ENCODE measurements around the gene BNC2. TPM values are rescaled to one million over a fixed set of nuclear protein-coding genes. Genes with fewer than 3 reads are reported as not detected.

The BNC2 gene
- total RNA-seq, 2 donors from 2014 or later: 16.1 to 16.9 TPM

- no peak overlapping the region for H3K27ac ChIP-seq
- H3K36me3 ChIP-seq: no peaks in the 10 kb centered on the region
- no peaks in the 10 kb centered on the region for H3K9me3 ChIP-seq
- H3K4me3 ChIP-seq: no peak overlapping the region
- ATAC-seq (ENCODE audit: insufficient number of reproducible peaks, low FRiP score, low read depth) (no peak), DNase-seq (ENCODE audit: low spot score) (no peak)
- no peaks in the 10 kb centered on the region for H3K27me3 ChIP-seq (replicated peaks; ENCODE audit: insufficient read depth)
- H3K4me1 ChIP-seq (ENCODE audit: control insufficient read depth in 1 of 2, low read depth in 2 of 2): peaks cover 13 to 24% of the 10 kb centered on the region in 2 donors
- no peak for TF ChIP-seq CTCF (IDR thresholded peaks at IDR 0.05)
Measured at GRCh38 chr9:16615451-16615850, 255.0 kb downstream of the BNC2 start.

- H3K4me1 ChIP-seq (ENCODE audit: control insufficient read depth in 1 of 2, low read depth in 2 of 2): peaks cover 1 to 5% of the 10 kb centered on the region in 2 donors
- ATAC-seq (ENCODE audit: insufficient number of reproducible peaks, low FRiP score, low read depth) (no peak), DNase-seq (ENCODE audit: low spot score) (no peak)
- no peaks in the 10 kb centered on the region for H3K9me3 ChIP-seq
- TF ChIP-seq CTCF (IDR thresholded peaks at IDR 0.05): no peak
- H3K27ac ChIP-seq: no peak overlapping the region
- no peaks in the 10 kb centered on the region for H3K27me3 ChIP-seq (replicated peaks; ENCODE audit: insufficient read depth)
- H3K36me3 ChIP-seq: no peaks in the 10 kb centered on the region
- H3K4me3 ChIP-seq: no peak overlapping the region
Measured at GRCh38 chr9:16613605-16614004, 256.9 kb downstream of the BNC2 start.

- no peak overlapping the region for H3K4me3 ChIP-seq
- peaks cover 0 to 2% of the 10 kb centered on the region in 2 donors for H3K4me1 ChIP-seq (ENCODE audit: control insufficient read depth in 1 of 2, low read depth in 2 of 2)
Measured at GRCh38 chr9:16613051-16613450, 257.4 kb downstream of the BNC2 start.

GRCh38 chr9:16612627-16613026 lies 257.8 kb downstream of the BNC2 start:
- ATAC-seq (ENCODE audit: insufficient number of reproducible peaks, low FRiP score, low read depth) (no peak), DNase-seq (ENCODE audit: low spot score) (no peak)
- Histone ChIP-seq H3K9me3 (no peaks in the 10 kb centered on the region), H3K4me3 (no peak overlapping the region), H3K36me3 (no peaks in the 10 kb centered on the region), H3K27ac (no peak overlapping the region), H3K27me3 (replicated peaks; ENCODE audit: insufficient read depth) (no peaks in the 10 kb centered on the region), H3K4me1 (ENCODE audit: control insufficient read depth in 1 of 2, low read depth in 2 of 2) (no peaks in the 10 kb centered on the region)
- TF ChIP-seq CTCF (IDR thresholded peaks at IDR 0.05): no peak

More at GRCh38 chr9:16613051-16613450, 257.4 kb downstream of the BNC2 start:
- no peaks in the 10 kb centered on the region for H3K36me3 ChIP-seq
- no peak for TF ChIP-seq CTCF (IDR thresholded peaks at IDR 0.05)
- H3K9me3 ChIP-seq: no peaks in the 10 kb centered on the region
- no peak overlapping the region for H3K27ac ChIP-seq
- DNase-seq (ENCODE audit: low spot score) (no peak), ATAC-seq (ENCODE audit: insufficient number of reproducible peaks, low FRiP score, low read depth) (no peak)
- H3K27me3 ChIP-seq (replicated peaks; ENCODE audit: insufficient read depth): no peaks in the 10 kb centered on the region

- no peak for TF ChIP-seq CTCF (IDR thresholded peaks at IDR 0.05)
- no peaks in the 10 kb centered on the region for H3K4me1 ChIP-seq (ENCODE audit: control insufficient read depth in 1 of 2, low read depth in 2 of 2)
- ATAC-seq (ENCODE audit: insufficient number of reproducible peaks, low FRiP score, low read depth) (no peak), DNase-seq (ENCODE audit: low spot score) (no peak)
- H3K36me3 ChIP-seq: no peaks in the 10 kb centered on the region
- no peak overlapping the region for H3K27ac ChIP-seq
- H3K9me3 ChIP-seq: no peaks in the 10 kb centered on the region
- no peak overlapping the region for H3K4me3 ChIP-seq
- H3K27me3 ChIP-seq (replicated peaks; ENCODE audit: insufficient read depth): no peaks in the 10 kb centered on the region
Measured at GRCh38 chr9:16611983-16612382, 258.5 kb downstream of the BNC2 start.
